ENCODE data around the gene PRRT1B.
"Not testable (repeated sequence)": the region's sequence is repeated elsewhere in the genome, so short reads cannot be mapped to it uniquely, and the experiment has no call there.

The PRRT1B gene

GRCh38 chr9:131545003-131545785 lies at the start of gene PRRT1B:
PRRT1B (plus strand) TSS chr9:131545523; CDS start chr9:131545616, 93 bp downstream.
- H3K4me1 Mint-ChIP-seq = peaks cover 20% of the 10 kb centered on the region
- peaks cover 17% of the 10 kb centered on the region for H3K36me3 Mint-ChIP-seq
- H3K9me3 Mint-ChIP-seq = no peaks in the 10 kb centered on the region
- peak within 1 kb of the TSS; percentile 42 for H3K4me3 Mint-ChIP-seq
- peaks cover 30% of the 10 kb centered on the region for H3K27me3 Mint-ChIP-seq
- H3K27ac Mint-ChIP-seq = peak within 1 kb of the TSS; percentile 23

- peaks cover 32% of the 10 kb centered on the region for H3K4me1 Mint-ChIP-seq
- H3K9me3 Mint-ChIP-seq = no peaks in the 10 kb centered on the region
- no peak overlapping the region for H3K27ac Mint-ChIP-seq
- H3K36me3 Mint-ChIP-seq = peaks cover 11% of the 10 kb centered on the region
- no peak overlapping the region for H3K4me3 Mint-ChIP-seq
- no peaks in the 10 kb centered on the region for H3K27me3 Mint-ChIP-seq
Measured at GRCh38 chr9:131495785-131496184, 49.5 kb upstream of the PRRT1B start.

DNA sequence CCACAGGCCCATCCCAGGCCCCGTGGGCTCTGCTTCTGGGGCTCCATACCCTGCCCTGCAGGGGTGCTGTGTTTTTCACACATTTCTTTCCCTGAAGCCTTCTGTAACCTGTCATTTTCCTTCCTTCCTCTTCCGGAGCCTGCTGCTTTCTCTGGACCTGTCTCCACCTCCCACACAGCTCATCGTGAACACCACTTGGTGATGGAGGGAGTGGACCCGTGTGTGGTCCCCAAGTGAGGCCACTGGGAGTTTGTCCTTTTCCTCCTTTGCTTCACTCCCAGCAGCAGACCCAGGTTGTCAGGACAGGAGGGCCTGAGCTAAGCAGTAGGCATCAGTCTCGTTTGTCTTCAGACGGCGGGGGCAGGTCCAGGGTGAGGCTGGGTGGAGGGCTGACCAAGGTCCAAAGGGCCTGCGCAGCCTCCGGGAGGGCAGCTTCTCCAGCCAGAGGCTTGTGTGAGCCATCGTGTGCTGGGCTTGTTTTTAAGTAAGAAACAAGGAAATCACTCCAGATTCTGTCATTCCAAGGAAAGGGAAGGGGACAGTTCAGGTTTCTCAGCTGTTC lies 48.4 kb upstream of the PRRT1B start:
- Mint-ChIP-seq H3K27ac (peak overlapping the region; percentile 82), H3K4me1 (peaks cover 44% of the 10 kb centered on the region), H3K4me3 (no peak overlapping the region), H3K36me3 (peaks cover 7% of the 10 kb centered on the region), H3K9me3 (no peaks in the 10 kb centered on the region), H3K27me3 (no peaks in the 10 kb centered on the region)

GRCh38 chr9:131499254-131499767 lies 46.0 kb upstream of the PRRT1B start:
- Mint-ChIP-seq H3K27me3 (no peaks in the 10 kb centered on the region), H3K9me3 (no peaks in the 10 kb centered on the region), H3K36me3 (peaks cover 2% of the 10 kb centered on the region), H3K4me1 (peaks cover 55% of the 10 kb centered on the region), H3K4me3 (peak overlapping the region; percentile 11), H3K27ac (peak overlapping the region; percentile 63)

- no peaks in the 10 kb centered on the region for H3K9me3 Mint-ChIP-seq
- peak overlapping the region; percentile 95 for H3K4me3 Mint-ChIP-seq
- no peaks in the 10 kb centered on the region for H3K27me3 Mint-ChIP-seq
- peaks cover 2% of the 10 kb centered on the region for H3K36me3 Mint-ChIP-seq
- peaks cover 65% of the 10 kb centered on the region for H3K4me1 Mint-ChIP-seq
- H3K27ac Mint-ChIP-seq = peak overlapping the region; percentile 90
Measured at GRCh38 chr9:131500377-131500776, 44.9 kb upstream of the PRRT1B start.

DNA sequence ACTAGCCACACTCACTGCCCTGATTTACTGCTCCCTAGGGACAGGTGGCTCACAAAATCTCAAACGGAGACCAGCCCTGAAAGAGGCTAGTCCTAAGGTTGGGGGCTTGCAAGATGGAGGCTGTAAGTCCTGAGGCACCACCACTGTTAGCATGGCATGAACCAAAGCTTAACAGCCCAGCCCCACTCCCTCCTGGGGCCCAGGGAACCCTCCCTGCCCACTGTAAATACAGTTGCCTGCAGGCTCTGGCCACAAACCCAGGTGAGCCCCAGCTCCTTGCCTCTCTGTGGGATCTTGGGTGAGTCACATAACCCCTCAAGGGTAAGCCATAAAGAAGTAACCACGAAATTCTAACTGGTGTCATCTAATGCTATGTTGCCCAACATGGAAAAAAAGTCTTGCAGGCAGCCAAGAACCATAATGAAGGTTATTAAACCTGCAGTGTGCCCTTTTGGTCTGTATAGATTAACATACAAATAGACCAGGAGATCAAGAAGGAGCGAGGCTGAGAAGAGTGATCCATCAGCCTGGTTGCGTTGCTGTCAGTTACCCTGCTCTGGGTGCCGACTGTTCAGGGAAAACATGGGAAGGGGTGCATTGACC lies 44.3 kb upstream of the PRRT1B start:
- H3K27me3 Mint-ChIP-seq = no peaks in the 10 kb centered on the region
- peak overlapping the region; percentile 90 for H3K27ac Mint-ChIP-seq
- H3K36me3 Mint-ChIP-seq = peaks cover 2% of the 10 kb centered on the region
- H3K9me3 Mint-ChIP-seq = no peaks in the 10 kb centered on the region
- peaks cover 66% of the 10 kb centered on the region for H3K4me1 Mint-ChIP-seq
- H3K4me3 Mint-ChIP-seq = peak overlapping the region; percentile 95

DNA sequence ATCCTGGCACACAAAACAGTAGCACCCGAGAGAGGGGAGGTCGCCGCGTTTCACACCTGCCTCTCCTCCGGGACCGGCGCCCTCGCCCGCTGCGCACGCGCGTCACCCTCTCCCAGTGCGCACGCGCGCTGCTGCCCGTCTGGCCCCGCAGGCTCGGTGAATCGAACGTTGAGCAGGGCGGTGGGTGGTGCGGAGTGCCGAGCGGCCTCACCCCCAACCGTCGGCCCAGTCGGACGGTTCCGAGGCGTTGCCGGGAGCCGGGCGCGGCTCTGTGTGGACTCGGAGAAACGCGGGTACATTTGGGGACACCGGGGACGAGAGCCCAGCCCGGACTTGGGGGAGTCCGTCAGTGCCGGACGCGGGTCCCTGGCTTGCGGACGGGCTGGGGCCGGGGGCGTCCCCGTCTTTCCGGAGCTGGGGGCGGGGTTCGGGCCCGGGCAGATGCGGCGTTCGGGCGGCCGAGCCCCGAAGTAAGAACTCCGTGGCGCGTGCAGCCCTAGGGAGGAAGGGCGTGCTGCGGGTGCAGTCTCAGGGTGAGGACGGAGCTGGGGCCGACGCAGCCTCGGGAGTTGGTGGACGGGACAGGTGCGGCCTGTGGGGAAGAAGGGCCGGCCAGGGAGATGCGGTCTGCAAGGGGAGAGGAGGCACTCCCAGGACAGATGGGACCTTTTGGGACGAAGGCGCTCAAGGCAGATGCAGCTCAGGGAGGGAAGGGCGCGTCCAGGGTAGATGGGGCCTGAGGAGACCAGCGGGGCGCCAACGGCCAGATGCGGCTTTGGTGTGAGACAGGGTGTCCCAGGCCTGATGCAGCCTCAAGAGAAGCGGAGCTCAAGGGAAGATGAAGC lies 42.3 kb upstream of the PRRT1B start, which contains the start of gene POMT1:
Gene POMT1, plus strand, starts transcription at position 138 of the 845 bp plus-strand sequence. CDS start 1,301 bp downstream, outside the sequence.
- peaks cover 61% of the 10 kb centered on the region for H3K4me1 Mint-ChIP-seq
- peak within 1 kb of the TSS; percentile 95 for H3K4me3 Mint-ChIP-seq
- peak within 1 kb of the TSS; percentile 81 for H3K27ac Mint-ChIP-seq
- H3K36me3 Mint-ChIP-seq = peaks cover 4% of the 10 kb centered on the region
- no peaks in the 10 kb centered on the region for H3K9me3 Mint-ChIP-seq
- H3K27me3 Mint-ChIP-seq = no peaks in the 10 kb centered on the region

DNA sequence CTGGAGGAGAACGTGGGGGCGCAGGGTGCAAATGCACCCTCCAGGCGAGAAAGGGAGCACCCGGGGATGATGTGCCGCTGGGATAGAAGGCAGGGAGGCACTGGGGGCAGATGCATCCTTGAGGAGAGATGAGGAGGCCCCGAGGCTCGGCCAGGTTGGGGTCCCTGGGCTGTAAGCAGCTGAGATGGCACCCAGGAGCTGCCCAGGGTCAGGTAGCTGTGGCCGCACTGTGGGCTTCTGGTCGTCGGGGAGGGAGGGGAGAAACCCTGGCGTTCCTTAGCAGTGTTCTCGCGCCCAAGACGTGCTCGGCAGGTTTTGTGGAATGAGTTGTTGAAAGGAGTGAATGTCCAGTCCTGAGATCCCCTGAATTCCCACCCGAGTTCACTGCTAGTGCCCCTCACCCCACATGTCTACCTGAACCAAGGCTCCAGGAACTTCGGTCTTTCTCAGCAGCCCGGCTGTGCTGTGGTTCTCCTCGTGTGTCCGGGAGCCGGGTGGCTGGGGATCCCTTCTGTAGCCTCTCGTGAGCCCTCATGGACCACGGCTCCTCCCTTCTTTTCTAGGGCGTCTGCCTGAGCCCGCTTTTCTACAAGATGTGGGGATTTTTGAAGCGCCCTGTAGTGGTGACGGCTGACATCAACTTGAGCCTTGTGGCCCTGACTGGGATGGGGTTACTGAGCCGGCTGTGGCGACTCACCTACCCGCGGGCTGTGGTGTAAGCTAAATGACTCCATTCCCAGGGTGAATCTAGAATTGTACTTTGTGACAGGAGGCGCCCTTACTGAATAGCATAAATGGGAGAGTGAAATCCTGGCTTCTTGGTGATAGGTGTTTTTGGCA lies 41.5 kb upstream of the PRRT1B start:
- H3K9me3 Mint-ChIP-seq = no peaks in the 10 kb centered on the region
- H3K36me3 Mint-ChIP-seq = peaks cover 4% of the 10 kb centered on the region
- peaks cover 53% of the 10 kb centered on the region for H3K4me1 Mint-ChIP-seq
- H3K4me3 Mint-ChIP-seq = peak overlapping the region; percentile 95
- H3K27ac Mint-ChIP-seq = peak overlapping the region; percentile 70
- no peaks in the 10 kb centered on the region for H3K27me3 Mint-ChIP-seq

- Mint-ChIP-seq H3K27ac (no peak overlapping the region), H3K4me3 (peak overlapping the region; percentile 49), H3K9me3 (no peaks in the 10 kb centered on the region), H3K36me3 (peaks cover 9% of the 10 kb centered on the region), H3K4me1 (peaks cover 41% of the 10 kb centered on the region), H3K27me3 (no peaks in the 10 kb centered on the region)
Measured at GRCh38 chr9:131505012-131505411, 40.3 kb upstream of the PRRT1B start.

- Mint-ChIP-seq H3K27ac (no peak overlapping the region), H3K27me3 (no peaks in the 10 kb centered on the region), H3K9me3 (no peaks in the 10 kb centered on the region), H3K4me3 (no peak overlapping the region), H3K36me3 (peaks cover 11% of the 10 kb centered on the region), H3K4me1 (no peaks in the 10 kb centered on the region)
Measured at GRCh38 chr9:131511416-131511815, 33.9 kb upstream of the PRRT1B start.

- H3K27ac Mint-ChIP-seq = no peak overlapping the region
- no peaks in the 10 kb centered on the region for H3K27me3 Mint-ChIP-seq
- peaks cover 11% of the 10 kb centered on the region for H3K36me3 Mint-ChIP-seq
Measured at GRCh38 chr9:131511880-131512279, 33.4 kb upstream of the PRRT1B start.

DNA sequence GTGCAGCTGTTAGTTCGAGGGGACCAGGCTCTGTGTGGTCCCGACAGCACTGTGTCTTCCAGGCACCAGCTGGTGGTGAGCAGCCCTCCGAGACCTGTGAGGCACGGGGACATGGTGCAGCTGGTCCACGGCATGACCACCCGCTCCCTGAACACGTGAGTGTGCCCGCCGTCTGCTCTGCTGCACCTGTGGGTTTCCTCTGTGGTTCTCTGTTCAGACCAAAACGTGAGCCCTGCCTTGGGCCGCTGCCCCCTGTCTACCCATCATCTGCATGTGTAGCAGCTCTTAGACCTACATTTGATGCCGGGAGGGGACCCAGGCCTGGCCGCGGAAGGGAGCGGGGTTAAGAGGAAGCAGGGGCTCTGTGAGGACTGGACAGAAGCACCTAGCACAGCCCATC lies 32.1 kb upstream of the PRRT1B start:
- no peak overlapping the region for H3K27ac Mint-ChIP-seq

More at GRCh38 chr9:131511880-131512279, 33.4 kb upstream of the PRRT1B start:
- no peak overlapping the region for H3K4me3 Mint-ChIP-seq
- H3K9me3 Mint-ChIP-seq = no peaks in the 10 kb centered on the region
- no peaks in the 10 kb centered on the region for H3K4me1 Mint-ChIP-seq

GRCh38 chr9:131515559-131516031 lies 29.7 kb upstream of the PRRT1B start:
- H3K27ac Mint-ChIP-seq, H3K9me3 Mint-ChIP-seq, H3K36me3 Mint-ChIP-seq, H3K27me3 Mint-ChIP-seq, H3K4me3 Mint-ChIP-seq, H3K4me1 Mint-ChIP-seq: not testable (repeated sequence)

More for the DNA sequence above, 32.1 kb upstream of the PRRT1B start:
- no peak overlapping the region for H3K4me3 Mint-ChIP-seq
- H3K27me3 Mint-ChIP-seq = no peaks in the 10 kb centered on the region
- H3K9me3 Mint-ChIP-seq = no peaks in the 10 kb centered on the region
- peaks cover 11% of the 10 kb centered on the region for H3K36me3 Mint-ChIP-seq
- H3K4me1 Mint-ChIP-seq = no peaks in the 10 kb centered on the region

GRCh38 chr9:131516100-131516499 lies 29.2 kb upstream of the PRRT1B start:
- Mint-ChIP-seq H3K4me1 (no peaks in the 10 kb centered on the region), H3K9me3 (no peaks in the 10 kb centered on the region), H3K27me3 (no peaks in the 10 kb centered on the region), H3K4me3 (no peak overlapping the region), H3K27ac (no peak overlapping the region), H3K36me3 (no peaks in the 10 kb centered on the region)

All from activated naive CD4-positive, alpha-beta T cell treated with anti-CD3 and anti-CD28 coated beads, Interleukin-2, amount 50 U/mL, for 24 hours (primary cell).